T-helper 1 cell treated with Interleukin-12 subunit alpha and Interleukin-12 subunit beta and Interleukin-4 antibody, amounts not matched to agents 30 μg/mL and 1 μg/mL, for 36 hours (primary cell): Measurements from ENCODE around the gene PAPOLB.

ENCODE experiments used
- H3K27ac Mint-ChIP-seq: one replicate; pipeline ENCODE4 v1.8.0; 2021; ENCODE audit warnings: mild to moderate bottlenecking, mixed read lengths
- H3K27me3 Mint-ChIP-seq: one replicate; pipeline ENCODE4 v1.8.0; 2021; ENCODE audit warnings: low read depth, mixed read lengths
- H3K36me3 Mint-ChIP-seq: one replicate; pipeline ENCODE4 v1.8.0; 2021; ENCODE audit warnings: low read depth, mixed read lengths
- H3K4me1 Mint-ChIP-seq: one replicate; pipeline ENCODE4 v1.8.0; 2021; ENCODE audit warnings: low read depth, mixed read lengths
- H3K4me3 Mint-ChIP-seq: one replicate; pipeline ENCODE4 v1.8.0; 2021; ENCODE audit warnings: mild to moderate bottlenecking, moderate library complexity, mixed read lengths
- H3K9me3 Mint-ChIP-seq: one replicate; pipeline ENCODE4 v1.8.0; 2021; ENCODE audit warnings: mixed read lengths

The PAPOLB gene

GRCh38 chr7:4828720-4829383 lies 33.0 kb downstream of the PAPOLB start:
- H3K4me1 Mint-ChIP-seq, result peaks cover 3% of the 10 kb centered on the region
- no peaks in the 10 kb centered on the region for H3K36me3 Mint-ChIP-seq
- H3K4me3 Mint-ChIP-seq, result no peak overlapping the region
- H3K27me3 Mint-ChIP-seq, result no peaks in the 10 kb centered on the region
- no peak overlapping the region for H3K27ac Mint-ChIP-seq
- no peaks in the 10 kb centered on the region for H3K9me3 Mint-ChIP-seq

- H3K4me3 Mint-ChIP-seq, result no peak overlapping the region
- H3K27me3 Mint-ChIP-seq, result no peaks in the 10 kb centered on the region
- H3K27ac Mint-ChIP-seq, result no peak overlapping the region
- no peaks in the 10 kb centered on the region for H3K36me3 Mint-ChIP-seq
- no peaks in the 10 kb centered on the region for H3K9me3 Mint-ChIP-seq
- H3K4me1 Mint-ChIP-seq, result peaks cover under 1% of the 10 kb centered on the region
Observed at GRCh38 chr7:4825081-4825480, 36.7 kb downstream of the PAPOLB start.

- no peaks in the 10 kb centered on the region for H3K9me3 Mint-ChIP-seq
- H3K27ac Mint-ChIP-seq, result no peak overlapping the region
- no peaks in the 10 kb centered on the region for H3K27me3 Mint-ChIP-seq
- H3K4me1 Mint-ChIP-seq, result no peaks in the 10 kb centered on the region
- no peak overlapping the region for H3K4me3 Mint-ChIP-seq
- H3K36me3 Mint-ChIP-seq, result no peaks in the 10 kb centered on the region
Observed at GRCh38 chr7:4824120-4824775, 37.6 kb downstream of the PAPOLB start.

DNA sequence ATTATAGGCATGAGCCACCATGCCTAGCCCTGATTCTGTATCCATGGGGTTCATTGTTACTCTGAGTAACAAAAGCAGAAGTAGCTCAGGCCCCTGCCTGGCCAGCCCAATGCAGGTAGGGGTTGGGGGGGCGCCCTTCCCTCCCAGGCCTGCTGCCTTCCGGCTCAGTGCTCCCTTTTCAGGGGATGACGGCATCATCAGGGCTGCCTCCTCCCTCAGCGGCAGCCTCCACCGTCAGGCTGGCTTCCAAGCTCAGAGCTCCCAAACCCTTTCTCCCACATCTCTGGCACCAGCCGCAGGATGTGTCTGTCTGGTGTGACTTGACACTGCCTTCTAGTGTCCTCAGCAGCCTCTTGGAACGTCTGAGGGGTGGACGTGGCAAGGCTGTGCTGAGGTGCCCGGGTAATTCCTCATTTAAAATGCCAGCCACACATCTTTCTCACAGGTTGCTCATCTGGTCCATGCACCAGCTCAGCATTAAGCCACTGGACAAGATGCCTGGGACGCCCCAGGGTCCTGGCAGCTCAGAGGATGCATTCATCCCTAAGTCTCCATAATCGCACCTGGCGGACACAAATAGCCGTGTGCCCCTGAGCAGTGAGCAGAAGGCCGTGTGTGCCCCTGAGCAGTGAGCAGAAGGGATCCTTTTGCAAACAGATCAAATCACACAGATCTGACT lies 38.2 kb downstream of the PAPOLB start:
- H3K4me3 Mint-ChIP-seq, result no peak overlapping the region
- no peaks in the 10 kb centered on the region for H3K27me3 Mint-ChIP-seq
- H3K9me3 Mint-ChIP-seq, result no peaks in the 10 kb centered on the region
- no peak overlapping the region for H3K27ac Mint-ChIP-seq
- H3K36me3 Mint-ChIP-seq, result no peaks in the 10 kb centered on the region
- no peaks in the 10 kb centered on the region for H3K4me1 Mint-ChIP-seq

DNA sequence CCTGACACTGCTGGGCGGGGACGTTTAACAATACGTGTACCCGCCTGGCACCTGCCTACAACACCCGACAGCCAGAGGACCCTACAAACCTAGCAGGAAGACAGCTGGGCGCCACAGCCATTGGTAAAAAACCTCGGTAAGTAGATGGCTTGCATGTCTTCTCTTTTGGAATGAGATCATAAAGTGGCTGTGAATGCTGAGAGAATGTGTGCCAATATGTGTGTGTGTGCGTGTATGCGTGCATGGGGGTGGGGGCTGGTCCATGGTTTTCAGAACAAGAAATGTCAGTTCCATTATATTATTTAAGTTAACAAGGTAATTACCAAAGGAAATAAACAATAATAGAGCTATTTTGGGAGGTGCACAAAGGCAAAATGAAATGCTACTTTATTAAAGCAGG lies 39.2 kb downstream of the PAPOLB start:
- no peaks in the 10 kb centered on the region for H3K9me3 Mint-ChIP-seq

DNA sequence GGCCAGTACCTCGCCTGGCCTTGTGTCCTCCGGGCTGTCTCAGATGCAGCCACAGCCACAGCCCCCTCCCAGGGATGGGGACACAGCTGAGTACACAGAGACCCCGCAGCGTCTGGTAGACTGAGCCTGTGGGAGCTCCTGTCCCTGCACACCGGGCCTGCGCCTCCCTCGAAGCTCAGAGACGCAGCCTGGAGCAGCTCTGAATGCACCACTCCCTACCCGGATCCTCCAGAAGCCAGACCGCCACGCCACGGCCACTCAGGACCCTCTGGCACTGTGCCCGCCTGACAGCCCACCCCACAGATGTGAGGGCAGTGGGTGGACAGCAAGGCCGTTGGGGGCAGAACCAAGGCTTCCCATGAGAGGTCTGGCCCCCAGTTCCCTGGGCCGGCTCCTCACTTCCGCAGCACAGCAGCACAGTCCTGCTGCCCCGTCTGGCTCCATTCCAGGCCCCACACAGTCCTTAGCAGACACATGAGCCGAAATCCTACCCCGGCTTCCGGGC lies 40.8 kb downstream of the PAPOLB start:
- Mint-ChIP-seq H3K4me1 (no peaks in the 10 kb centered on the region), H3K36me3 (no peaks in the 10 kb centered on the region), H3K4me3 (no peak overlapping the region), H3K9me3 (no peaks in the 10 kb centered on the region), H3K27ac (no peak overlapping the region), H3K27me3 (no peaks in the 10 kb centered on the region)

More for the DNA sequence above, 39.2 kb downstream of the PAPOLB start:
- Mint-ChIP-seq H3K4me1 (no peaks in the 10 kb centered on the region), H3K36me3 (no peaks in the 10 kb centered on the region), H3K27me3 (no peaks in the 10 kb centered on the region), H3K27ac (no peak overlapping the region), H3K4me3 (no peak overlapping the region)

DNA sequence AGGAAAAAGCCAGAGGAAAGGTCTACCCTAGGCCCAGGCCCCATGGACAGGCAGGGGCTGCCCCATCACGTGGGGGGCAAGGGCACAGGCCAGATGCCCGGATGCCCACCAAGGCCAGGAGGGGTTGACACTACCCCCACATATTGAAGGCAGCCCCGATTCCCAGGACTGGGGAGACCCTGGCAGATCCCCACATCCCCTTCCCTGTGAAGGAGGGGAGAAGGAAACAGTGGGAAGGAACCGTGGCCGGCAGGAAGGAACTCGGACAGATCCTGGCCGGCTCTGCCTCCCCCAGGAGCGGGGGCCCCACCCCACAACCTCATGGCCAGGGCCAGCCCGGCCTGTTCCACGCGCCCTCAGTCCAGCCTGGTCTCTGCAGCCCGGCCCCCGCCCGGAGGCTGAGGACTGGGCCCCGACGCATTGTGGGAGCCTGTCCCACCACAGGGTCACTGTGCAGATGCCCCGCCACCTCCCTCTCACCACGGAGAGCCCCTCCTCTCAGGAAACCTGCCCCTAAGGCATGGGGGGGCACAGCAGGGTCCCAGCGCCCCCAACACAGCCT lies 41.3 kb downstream of the PAPOLB start:
- H3K9me3 Mint-ChIP-seq, result no peaks in the 10 kb centered on the region
- H3K27ac Mint-ChIP-seq, result no peak overlapping the region
- no peaks in the 10 kb centered on the region for H3K4me1 Mint-ChIP-seq
- H3K4me3 Mint-ChIP-seq, result no peak overlapping the region
- no peaks in the 10 kb centered on the region for H3K36me3 Mint-ChIP-seq
- H3K27me3 Mint-ChIP-seq, result no peaks in the 10 kb centered on the region

GRCh38 chr7:4819560-4820404 lies 42.0 kb downstream of the PAPOLB start:
- H3K9me3 Mint-ChIP-seq, result no peaks in the 10 kb centered on the region
- H3K27me3 Mint-ChIP-seq, result no peaks in the 10 kb centered on the region

DNA sequence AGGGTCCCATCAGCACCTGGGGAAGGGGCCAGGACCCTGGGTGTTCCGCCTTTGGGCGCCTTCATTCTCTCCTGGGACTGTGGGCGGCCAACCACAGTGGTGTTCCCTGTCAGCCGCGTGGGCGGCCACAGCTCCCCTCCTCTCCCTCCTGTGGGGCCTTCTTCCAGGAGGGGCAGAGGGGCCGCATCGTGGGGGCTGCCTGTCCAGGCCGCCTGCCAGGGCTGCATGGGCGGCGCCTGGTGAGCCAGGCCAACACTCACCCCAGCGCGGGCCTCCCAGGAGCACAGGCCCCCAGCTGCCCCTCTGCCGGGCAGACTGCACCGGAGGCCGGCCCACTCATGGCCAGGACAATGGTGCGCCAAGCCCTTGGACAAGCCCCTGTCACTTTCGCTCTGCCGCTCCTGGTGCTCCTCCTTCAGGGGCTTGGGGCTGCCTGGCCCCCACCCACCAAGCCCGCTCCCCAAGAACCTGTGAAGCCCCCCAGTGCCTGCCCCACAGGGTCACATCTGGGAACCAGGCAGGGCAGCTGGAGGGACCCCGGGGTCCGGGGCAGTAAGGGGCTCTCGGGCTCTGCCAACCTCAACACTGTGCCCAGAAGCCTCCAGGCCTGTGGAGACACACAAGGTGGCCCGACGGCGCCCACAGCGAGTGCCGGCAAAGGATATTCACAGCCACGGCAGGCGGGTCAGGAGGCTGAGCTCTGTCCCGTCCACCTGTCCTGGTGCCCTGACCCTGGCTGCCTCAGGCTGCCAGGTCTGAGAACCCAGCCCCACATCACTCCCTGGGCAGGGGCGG lies 43.6 kb downstream of the PAPOLB start:
- no peak overlapping the region for H3K4me3 Mint-ChIP-seq
- H3K27me3 Mint-ChIP-seq, result peaks cover 10% of the 10 kb centered on the region
- H3K9me3 Mint-ChIP-seq, result peaks cover 6% of the 10 kb centered on the region
- no peak overlapping the region for H3K27ac Mint-ChIP-seq
- H3K4me1 Mint-ChIP-seq, result peaks cover 1% of the 10 kb centered on the region
- H3K36me3 Mint-ChIP-seq, result no peaks in the 10 kb centered on the region

More at GRCh38 chr7:4819560-4820404, 42.0 kb downstream of the PAPOLB start:
- no peak overlapping the region for H3K27ac Mint-ChIP-seq
- no peaks in the 10 kb centered on the region for H3K36me3 Mint-ChIP-seq
- no peak overlapping the region for H3K4me3 Mint-ChIP-seq
- peaks cover under 1% of the 10 kb centered on the region for H3K4me1 Mint-ChIP-seq

DNA sequence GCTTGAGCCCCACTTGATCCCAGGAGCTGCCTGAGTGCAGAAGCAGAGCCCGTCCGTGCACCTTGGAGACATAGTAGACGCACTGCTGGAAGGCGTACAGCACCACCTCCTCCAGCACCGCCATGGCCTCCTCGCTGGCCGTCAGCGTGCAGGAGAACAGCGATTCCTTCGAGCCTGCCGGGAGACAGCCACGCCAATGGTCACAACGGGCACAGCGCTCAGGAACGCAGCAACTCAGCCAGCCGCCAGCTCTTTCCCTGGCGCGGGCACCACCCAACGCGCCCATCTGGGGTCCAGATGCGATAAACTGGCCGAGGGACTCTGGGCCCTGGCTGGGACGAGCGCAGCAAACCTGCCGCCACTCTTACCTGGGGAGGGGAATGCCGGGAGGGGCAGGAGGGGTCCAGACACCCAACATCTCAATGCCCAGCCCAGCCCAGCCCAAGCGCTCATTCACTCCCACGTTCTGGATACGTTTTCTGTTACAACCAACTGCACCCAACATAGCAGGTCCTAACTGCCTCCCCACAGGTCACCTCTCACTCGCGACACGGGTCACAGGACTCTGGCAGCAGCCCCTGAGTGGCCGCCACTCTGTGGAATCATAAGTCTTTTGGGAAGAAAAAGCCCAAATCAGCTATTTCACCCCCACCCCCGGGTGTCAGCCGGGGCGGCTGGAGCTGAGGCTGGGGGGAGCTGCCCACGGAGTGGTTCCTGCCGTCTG lies 44.5 kb downstream of the PAPOLB start:
- no peak overlapping the region for H3K27ac Mint-ChIP-seq
- peaks cover 14% of the 10 kb centered on the region for H3K9me3 Mint-ChIP-seq
- H3K27me3 Mint-ChIP-seq, result peaks cover 17% of the 10 kb centered on the region
- no peaks in the 10 kb centered on the region for H3K36me3 Mint-ChIP-seq
- no peak overlapping the region for H3K4me3 Mint-ChIP-seq
- peaks cover 1% of the 10 kb centered on the region for H3K4me1 Mint-ChIP-seq

GRCh38 chr7:4816419-4817080 lies 45.3 kb downstream of the PAPOLB start:
- H3K9me3 Mint-ChIP-seq, result peaks cover 14% of the 10 kb centered on the region
- no peak overlapping the region for H3K4me3 Mint-ChIP-seq
- no peaks in the 10 kb centered on the region for H3K36me3 Mint-ChIP-seq
- H3K27me3 Mint-ChIP-seq, result peaks cover 17% of the 10 kb centered on the region
- H3K27ac Mint-ChIP-seq, result no peak overlapping the region
- peaks cover 1% of the 10 kb centered on the region for H3K4me1 Mint-ChIP-seq

- H3K27ac Mint-ChIP-seq, result no peak overlapping the region
- H3K4me3 Mint-ChIP-seq, result no peak overlapping the region
- H3K36me3 Mint-ChIP-seq, result no peaks in the 10 kb centered on the region
- H3K27me3 Mint-ChIP-seq, result peaks cover 17% of the 10 kb centered on the region
- H3K4me1 Mint-ChIP-seq, result peaks cover 1% of the 10 kb centered on the region
- peaks cover 14% of the 10 kb centered on the region for H3K9me3 Mint-ChIP-seq
Observed at GRCh38 chr7:4815609-4816418, 46.0 kb downstream of the PAPOLB start.
